ENCODE results near the gene RAD51B. TPM values are rescaled to one million over a fixed set of nuclear protein-coding genes. Genes with fewer than 3 reads are reported as not detected.

Gene RAD51B
- total RNA-seq, 1 experiment from 2014 or later = 16.7 TPM

DNA sequence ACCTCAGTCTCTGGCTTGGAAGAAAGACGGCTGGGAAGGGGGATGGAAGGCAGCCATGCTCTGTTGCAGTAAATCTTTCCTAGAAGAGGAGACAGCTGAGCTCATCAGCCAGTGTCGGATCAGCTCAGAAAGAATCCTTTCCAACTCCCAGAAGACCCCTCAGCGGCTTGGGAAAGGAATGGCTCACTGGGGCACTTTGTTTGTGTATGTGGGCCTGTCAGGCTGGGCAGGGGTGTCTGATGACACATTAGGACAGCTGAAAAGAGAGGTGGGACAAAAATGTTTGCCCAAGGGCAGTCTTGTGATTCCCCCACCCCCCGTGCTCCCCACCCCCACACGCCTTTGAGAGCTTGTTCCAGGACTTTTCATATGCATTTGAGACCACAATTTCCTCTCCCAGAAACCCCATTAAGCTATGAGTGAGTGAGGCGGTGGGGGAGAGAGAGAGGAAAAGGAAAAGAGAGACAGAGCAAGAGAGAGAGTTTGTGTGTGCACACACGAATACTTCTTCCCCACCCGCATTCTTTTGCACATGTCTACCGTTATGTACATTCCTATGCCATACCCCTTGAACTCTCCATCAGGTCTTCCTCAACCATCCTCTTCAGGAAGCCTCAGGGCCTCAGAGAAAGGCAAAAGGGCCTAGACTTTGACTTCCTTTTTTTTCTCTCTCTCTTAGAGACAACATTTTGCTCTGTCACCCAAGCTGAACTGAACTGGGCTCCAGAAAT is 774.4 kb downstream of the RAD51B start:
- Mint-ChIP-seq H3K36me3 (ENCODE audit: insufficient read depth in 1 of 3, low read depth in 3 of 3) (no peaks in the 10 kb centered on the region; a peak in 1 of 7 replicates), H3K27ac (peak overlapping the region; percentile 69 to 93 (median 81); a peak in 6 of 7 replicates), H3K27me3 (ENCODE audit: low read depth) (peaks cover 4% of the 10 kb centered on the region), H3K9me3 (no peaks in the 10 kb centered on the region), H3K4me1 (peaks cover 53 to 54% of the 10 kb centered on the region in 2 experiments), H3K4me3 (no peak overlapping the region)
- Histone ChIP-seq H2BK15ac (ENCODE audit: low read depth, low read length) (no peak overlapping the region), H3T11ph (ENCODE audit: low read length) (no peak overlapping the region), H3K4ac (ENCODE audit: low read depth, low read length) (no peak overlapping the region), H2BK12ac (ENCODE audit: insufficient read length, low read depth, low read length) (no peak overlapping the region), H3K79me1 (ENCODE audit: insufficient read depth, low read depth, low read length, poor library complexity, severe bottlenecking) (no peaks in the 10 kb centered on the region), H2AK5ac (ENCODE audit: insufficient read length, low read length) (no peak overlapping the region), H3K9me3 (ENCODE audit: control insufficient read depth, low read depth, low read length) (no peaks in the 10 kb centered on the region), H3K27me3 (ENCODE audit: insufficient read depth, low read length) (no peaks in the 10 kb centered on the region), H3K4me2 (ENCODE audit: insufficient read depth, insufficient read length, low read length) (no peak overlapping the region), H4K20me1 (ENCODE audit: control insufficient read depth, insufficient read depth, insufficient read length) (no peaks in the 10 kb centered on the region), H3K18ac (ENCODE audit: insufficient read length, low read depth, low read length) (no peak overlapping the region), H3K9ac (ENCODE audit: extremely low read depth, insufficient read length, low read length) (no peak overlapping the region), H2BK20ac (ENCODE audit: low read depth, low read length, poor library complexity, severe bottlenecking) (no peak overlapping the region), H2BK5ac (ENCODE audit: insufficient read length, low read length) (no peak overlapping the region), H4K91ac (ENCODE audit: insufficient read length, low read depth, low read length) (no peak overlapping the region), H3K27ac (ENCODE audit: insufficient read length, low read depth, low read length) (no peak overlapping the region), H2BK120ac (ENCODE audit: low read depth, low read length, poor library complexity, severe bottlenecking) (no peak overlapping the region), H2AFZ (ENCODE audit: low read length) (no peak overlapping the region), H4K8ac (replicated peaks; ENCODE audit: insufficient read length, low read depth, low read length) (no peak overlapping the region), H3K23ac (ENCODE audit: insufficient read length, low read depth, low read length) (no peak overlapping the region), H3K23me2 (ENCODE audit: insufficient read length, low read depth, low read length, poor library complexity, severe bottlenecking) (no peaks in the 10 kb centered on the region), H3K14ac (ENCODE audit: insufficient read depth, low read length) (no peak overlapping the region; the same call in 1 of the 2 replicates), H3K56ac (ENCODE audit: insufficient read length, low read depth, low read length) (no peak overlapping the region), H3K4me1 (ENCODE audit: insufficient read depth, low read length) (peaks cover 18% of the 10 kb centered on the region; the same call in 1 of the 2 replicates), H3K79me2 (ENCODE audit: insufficient read depth, low read length) (no peaks in the 10 kb centered on the region; the same call in 1 of the 2 replicates), H4K5ac (ENCODE audit: insufficient read length, low read depth, low read length) (no peak overlapping the region)
- WGBS (ENCODE audit: extremely low coverage, insufficient read length, low lambda C conversion rate) = no CpG with 5 or more reads among the region's 9 CpGs
- TF ChIP-seq, protein P1, sequence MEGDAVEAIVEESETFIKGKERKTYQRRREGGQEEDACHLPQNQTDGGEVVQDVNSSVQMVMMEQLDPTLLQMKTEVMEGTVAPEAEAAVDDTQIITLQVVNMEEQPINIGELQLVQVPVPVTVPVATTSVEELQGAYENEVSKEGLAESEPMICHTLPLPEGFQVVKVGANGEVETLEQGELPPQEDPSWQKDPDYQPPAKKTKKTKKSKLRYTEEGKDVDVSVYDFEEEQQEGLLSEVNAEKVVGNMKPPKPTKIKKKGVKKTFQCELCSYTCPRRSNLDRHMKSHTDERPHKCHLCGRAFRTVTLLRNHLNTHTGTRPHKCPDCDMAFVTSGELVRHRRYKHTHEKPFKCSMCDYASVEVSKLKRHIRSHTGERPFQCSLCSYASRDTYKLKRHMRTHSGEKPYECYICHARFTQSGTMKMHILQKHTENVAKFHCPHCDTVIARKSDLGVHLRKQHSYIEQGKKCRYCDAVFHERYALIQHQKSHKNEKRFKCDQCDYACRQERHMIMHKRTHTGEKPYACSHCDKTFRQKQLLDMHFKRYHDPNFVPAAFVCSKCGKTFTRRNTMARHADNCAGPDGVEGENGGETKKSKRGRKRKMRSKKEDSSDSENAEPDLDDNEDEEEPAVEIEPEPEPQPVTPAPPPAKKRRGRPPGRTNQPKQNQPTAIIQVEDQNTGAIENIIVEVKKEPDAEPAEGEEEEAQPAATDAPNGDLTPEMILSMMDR (conservative IDR thresholded peaks at IDR 0.05) = no peak
- DNase-seq = no peak
